Measurements from ENCODE around the gene PPP1R16B.

The PPP1R16B gene

GRCh38 chr20:38895098-38895949, 89.8 kb downstream of the PPP1R16B start:
- no peak overlapping the region for H3K4me3 ChIP-seq (ENCODE audit: low read length)
- no peaks in the 10 kb centered on the region for H3K36me3 ChIP-seq (ENCODE audit: insufficient read depth, low read depth, low read length)
- no peak overlapping the region for H3K9ac ChIP-seq (ENCODE audit: low read depth, low read length)
- peaks cover 8% of the 10 kb centered on the region for H3K4me1 ChIP-seq (ENCODE audit: insufficient read depth, low read length)
- H3K27me3 ChIP-seq (ENCODE audit: insufficient read depth, low read length): peaks cover 10% of the 10 kb centered on the region
- H3K9me3 ChIP-seq (ENCODE audit: insufficient read depth, low read depth, low read length): no peaks in the 10 kb centered on the region
- no peak overlapping the region for H3K27ac ChIP-seq (ENCODE audit: low read length)

- Histone ChIP-seq H3K9me3 (ENCODE audit: insufficient read depth, low read depth, low read length) (no peaks in the 10 kb centered on the region), H3K4me3 (ENCODE audit: low read length) (no peak overlapping the region), H3K27ac (ENCODE audit: low read length) (no peak overlapping the region), H3K27me3 (ENCODE audit: insufficient read depth, low read length) (peaks cover 10% of the 10 kb centered on the region), H3K36me3 (ENCODE audit: insufficient read depth, low read depth, low read length) (no peaks in the 10 kb centered on the region), H3K9ac (ENCODE audit: low read depth, low read length) (no peak overlapping the region), H3K4me1 (ENCODE audit: insufficient read depth, low read length) (peaks cover 8% of the 10 kb centered on the region)
Observed at GRCh38 chr20:38896009-38896594, 90.6 kb downstream of the PPP1R16B start.

- H3K27ac ChIP-seq (ENCODE audit: low read length): no peak overlapping the region
- H3K27me3 ChIP-seq (ENCODE audit: insufficient read depth, low read length): peaks cover 10% of the 10 kb centered on the region
- H3K4me1 ChIP-seq (ENCODE audit: insufficient read depth, low read length): peaks cover 8% of the 10 kb centered on the region
- no peak overlapping the region for H3K4me3 ChIP-seq (ENCODE audit: low read length)
- no peaks in the 10 kb centered on the region for H3K9me3 ChIP-seq (ENCODE audit: insufficient read depth, low read depth, low read length)
- no peak overlapping the region for H3K9ac ChIP-seq (ENCODE audit: low read depth, low read length)
- H3K36me3 ChIP-seq (ENCODE audit: insufficient read depth, low read depth, low read length): no peaks in the 10 kb centered on the region
Observed at GRCh38 chr20:38897267-38897666, 91.8 kb downstream of the PPP1R16B start.

- Histone ChIP-seq H3K27me3 (ENCODE audit: insufficient read depth, low read length) (no peaks in the 10 kb centered on the region), H3K9ac (ENCODE audit: low read depth, low read length) (no peak overlapping the region), H3K9me3 (ENCODE audit: insufficient read depth, low read depth, low read length) (no peaks in the 10 kb centered on the region), H3K27ac (ENCODE audit: low read length) (no peak overlapping the region), H3K36me3 (ENCODE audit: insufficient read depth, low read depth, low read length) (no peaks in the 10 kb centered on the region), H3K4me3 (ENCODE audit: low read length) (no peak overlapping the region), H3K4me1 (ENCODE audit: insufficient read depth, low read length) (no peaks in the 10 kb centered on the region)
Observed at GRCh38 chr20:38900606-38901005, 95.1 kb downstream of the PPP1R16B start.

- H3K36me3 ChIP-seq (ENCODE audit: insufficient read depth, low read depth, low read length): no peaks in the 10 kb centered on the region
- H3K9me3 ChIP-seq (ENCODE audit: insufficient read depth, low read depth, low read length): no peaks in the 10 kb centered on the region
- H3K4me3 ChIP-seq (ENCODE audit: low read length): no peak overlapping the region
- H3K27ac ChIP-seq (ENCODE audit: low read length): no peak overlapping the region
- no peak overlapping the region for H3K9ac ChIP-seq (ENCODE audit: low read depth, low read length)
- H3K4me1 ChIP-seq (ENCODE audit: insufficient read depth, low read length): no peaks in the 10 kb centered on the region
- H3K27me3 ChIP-seq (ENCODE audit: insufficient read depth, low read length): no peaks in the 10 kb centered on the region
Observed at GRCh38 chr20:38902601-38903000, 97.1 kb downstream of the PPP1R16B start.

GRCh38 chr20:38903335-38903734, 97.8 kb downstream of the PPP1R16B start:
- H3K4me1 ChIP-seq (ENCODE audit: insufficient read depth, low read length): no peaks in the 10 kb centered on the region
- H3K36me3 ChIP-seq (ENCODE audit: insufficient read depth, low read depth, low read length): no peaks in the 10 kb centered on the region
- H3K9ac ChIP-seq (ENCODE audit: low read depth, low read length): no peak overlapping the region
- no peak overlapping the region for H3K27ac ChIP-seq (ENCODE audit: low read length)
- no peaks in the 10 kb centered on the region for H3K27me3 ChIP-seq (ENCODE audit: insufficient read depth, low read length)
- no peak overlapping the region for H3K4me3 ChIP-seq (ENCODE audit: low read length)
- no peaks in the 10 kb centered on the region for H3K9me3 ChIP-seq (ENCODE audit: insufficient read depth, low read depth, low read length)

- Histone ChIP-seq H3K27me3 (ENCODE audit: insufficient read depth, low read length) (no peaks in the 10 kb centered on the region), H3K4me3 (ENCODE audit: low read length) (no peak overlapping the region), H3K4me1 (ENCODE audit: insufficient read depth, low read length) (no peaks in the 10 kb centered on the region), H3K36me3 (ENCODE audit: insufficient read depth, low read depth, low read length) (no peaks in the 10 kb centered on the region), H3K9me3 (ENCODE audit: insufficient read depth, low read depth, low read length) (no peaks in the 10 kb centered on the region), H3K27ac (ENCODE audit: low read length) (no peak overlapping the region), H3K9ac (ENCODE audit: low read depth, low read length) (no peak overlapping the region)
Observed at GRCh38 chr20:38905375-38905774, 99.9 kb downstream of the PPP1R16B start.

GRCh38 chr20:38907918-38908677, 102.6 kb downstream of the PPP1R16B start:
- Histone ChIP-seq H3K27ac (ENCODE audit: low read length) (no peak overlapping the region), H3K9me3 (ENCODE audit: insufficient read depth, low read depth, low read length) (no peaks in the 10 kb centered on the region), H3K27me3 (ENCODE audit: insufficient read depth, low read length) (no peaks in the 10 kb centered on the region), H3K4me1 (ENCODE audit: insufficient read depth, low read length) (no peaks in the 10 kb centered on the region), H3K36me3 (ENCODE audit: insufficient read depth, low read depth, low read length) (no peaks in the 10 kb centered on the region), H3K4me3 (ENCODE audit: low read length) (no peak overlapping the region), H3K9ac (ENCODE audit: low read depth, low read length) (no peak overlapping the region)

- Histone ChIP-seq H3K9ac (ENCODE audit: low read depth, low read length) (no peak overlapping the region), H3K4me1 (ENCODE audit: insufficient read depth, low read length) (no peaks in the 10 kb centered on the region), H3K36me3 (ENCODE audit: insufficient read depth, low read depth, low read length) (no peaks in the 10 kb centered on the region), H3K9me3 (ENCODE audit: insufficient read depth, low read depth, low read length) (no peaks in the 10 kb centered on the region), H3K4me3 (ENCODE audit: low read length) (no peak overlapping the region), H3K27ac (ENCODE audit: low read length) (no peak overlapping the region), H3K27me3 (ENCODE audit: insufficient read depth, low read length) (no peaks in the 10 kb centered on the region)
Observed at GRCh38 chr20:38915355-38915754, 109.9 kb downstream of the PPP1R16B start.

- H3K36me3 ChIP-seq (ENCODE audit: insufficient read depth, low read depth, low read length): no peaks in the 10 kb centered on the region
- H3K4me1 ChIP-seq (ENCODE audit: insufficient read depth, low read length): no peaks in the 10 kb centered on the region
- no peaks in the 10 kb centered on the region for H3K27me3 ChIP-seq (ENCODE audit: insufficient read depth, low read length)
- no peak overlapping the region for H3K27ac ChIP-seq (ENCODE audit: low read length)
- no peak overlapping the region for H3K9ac ChIP-seq (ENCODE audit: low read depth, low read length)
- H3K4me3 ChIP-seq (ENCODE audit: low read length): no peak overlapping the region
- H3K9me3 ChIP-seq (ENCODE audit: insufficient read depth, low read depth, low read length): no peaks in the 10 kb centered on the region
Observed at GRCh38 chr20:38917657-38918056, 112.2 kb downstream of the PPP1R16B start.

GRCh38 chr20:38918172-38918571, 112.7 kb downstream of the PPP1R16B start:
- H3K4me3 ChIP-seq (ENCODE audit: low read length): no peak overlapping the region
- no peak overlapping the region for H3K27ac ChIP-seq (ENCODE audit: low read length)
- H3K4me1 ChIP-seq (ENCODE audit: insufficient read depth, low read length): no peaks in the 10 kb centered on the region
- no peaks in the 10 kb centered on the region for H3K36me3 ChIP-seq (ENCODE audit: insufficient read depth, low read depth, low read length)
- no peak overlapping the region for H3K9ac ChIP-seq (ENCODE audit: low read depth, low read length)
- H3K27me3 ChIP-seq (ENCODE audit: insufficient read depth, low read length): no peaks in the 10 kb centered on the region
- no peaks in the 10 kb centered on the region for H3K9me3 ChIP-seq (ENCODE audit: insufficient read depth, low read depth, low read length)

Data from iPS-20b (cell line).